ENCODE measurements around the gene RAB5IF.
A peak's percentile ranks its signal among the peaks of the same experiment; 100 is the strongest.
"Not testable (repeated sequence)": the region's sequence is repeated elsewhere in the genome, so short reads cannot be mapped to it uniquely, and the experiment has no call there.

The RAB5IF gene, protein sequence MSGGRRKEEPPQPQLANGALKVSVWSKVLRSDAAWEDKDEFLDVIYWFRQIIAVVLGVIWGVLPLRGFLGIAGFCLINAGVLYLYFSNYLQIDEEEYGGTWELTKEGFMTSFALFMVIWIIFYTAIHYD

DNA sequence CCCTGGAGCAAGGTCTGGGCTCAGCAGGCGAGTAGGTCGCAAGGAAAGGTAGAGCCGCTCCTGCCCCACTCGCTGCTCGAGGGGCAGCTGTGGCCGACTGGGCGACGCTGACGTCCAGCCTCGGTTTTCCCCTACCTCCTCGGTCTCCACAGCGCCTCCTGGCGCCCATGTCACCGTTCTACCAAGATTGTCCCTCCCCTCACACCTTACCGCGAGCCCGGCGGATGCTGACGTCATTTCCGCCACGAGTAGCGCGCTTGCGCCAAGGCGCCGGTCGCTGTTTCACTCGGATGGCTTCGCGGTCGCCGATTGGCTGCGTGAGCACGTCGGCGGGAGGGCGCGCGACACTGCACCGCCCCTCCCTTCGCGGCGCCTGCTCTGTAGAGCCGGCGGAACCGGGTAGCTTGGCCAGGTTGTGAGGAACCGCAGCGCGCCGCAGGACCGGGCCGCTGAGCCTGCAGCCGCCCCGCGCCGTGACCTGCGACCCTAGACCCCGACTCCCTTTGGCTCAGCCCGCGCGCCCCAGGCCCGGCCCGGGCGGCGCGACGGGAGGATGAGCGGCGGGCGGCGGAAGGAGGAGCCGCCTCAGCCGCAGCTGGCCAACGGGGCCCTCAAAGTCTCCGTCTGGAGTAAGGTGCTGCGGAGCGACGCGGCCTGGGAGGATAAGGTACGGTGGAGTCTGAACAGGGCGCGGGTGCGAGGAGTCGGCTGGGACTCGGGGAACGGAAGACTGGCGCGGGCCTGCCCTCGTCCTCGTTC, at the start of gene RAB5IF:
Gene RAB5IF (plus strand): TSS at position 381 of the 759 bp plus-strand sequence. CDS start 173 bp downstream, at position 554.
- Mint-ChIP-seq H3K4me3 (peak within 1 kb of the TSS; percentile 99), H3K27ac (peak within 1 kb of the TSS; percentile 98), H3K36me3 (no peaks in the 10 kb centered on the region), H3K9me3 (no peaks in the 10 kb centered on the region), H3K27me3 (no peaks in the 10 kb centered on the region), H3K4me1 (peaks cover 26% of the 10 kb centered on the region)

DNA sequence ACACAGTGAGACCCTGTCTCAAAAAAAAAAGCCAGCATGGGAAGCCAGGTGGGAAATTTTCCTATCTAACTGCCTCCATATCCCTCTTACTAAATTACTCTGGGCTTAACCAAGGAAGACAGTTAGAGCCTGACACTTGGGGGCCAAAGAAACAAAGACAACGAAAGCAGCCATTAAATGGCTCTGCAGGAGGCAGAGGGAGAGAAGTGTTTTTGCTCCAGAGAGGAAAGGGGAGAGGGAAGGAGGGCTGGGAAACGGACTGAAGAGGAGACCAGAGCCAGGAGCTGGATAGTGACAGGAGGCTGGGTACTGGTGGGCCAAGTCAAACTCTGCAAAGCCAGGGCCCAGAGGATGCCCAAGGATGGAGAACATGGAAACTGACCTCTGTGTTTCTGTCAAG, 42.9 kb upstream of the RAB5IF start:
- Mint-ChIP-seq H3K4me3 (no peak overlapping the region), H3K9me3 (no peaks in the 10 kb centered on the region), H3K27ac (no peak overlapping the region), H3K27me3 (no peaks in the 10 kb centered on the region), H3K36me3 (peaks cover 2% of the 10 kb centered on the region), H3K4me1 (peaks cover 4% of the 10 kb centered on the region)

DNA sequence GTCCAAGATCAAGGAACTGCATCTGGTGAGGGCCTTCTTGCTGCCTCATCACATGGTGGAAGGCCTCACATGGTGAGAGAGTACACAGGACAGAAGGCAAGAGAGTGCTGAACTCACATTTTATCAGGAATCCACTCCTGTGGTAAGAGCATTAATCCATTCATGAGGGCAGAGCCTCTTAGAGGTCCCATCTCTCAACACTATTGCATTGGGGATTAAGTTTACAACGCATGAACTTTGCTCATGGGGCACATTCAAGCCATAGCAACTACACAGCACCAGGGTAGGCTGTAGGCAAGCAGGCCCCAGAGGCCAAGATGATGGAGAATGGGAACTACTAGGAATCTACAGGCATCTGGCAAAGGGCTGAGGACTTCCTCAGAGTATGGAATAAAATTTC, 42.2 kb upstream of the RAB5IF start:
- no peaks in the 10 kb centered on the region for H3K27me3 Mint-ChIP-seq
- no peak overlapping the region for H3K27ac Mint-ChIP-seq
- H3K4me3 Mint-ChIP-seq = no peak overlapping the region
- peaks cover 2% of the 10 kb centered on the region for H3K36me3 Mint-ChIP-seq
- no peaks in the 10 kb centered on the region for H3K9me3 Mint-ChIP-seq
- H3K4me1 Mint-ChIP-seq = peaks cover 4% of the 10 kb centered on the region

DNA sequence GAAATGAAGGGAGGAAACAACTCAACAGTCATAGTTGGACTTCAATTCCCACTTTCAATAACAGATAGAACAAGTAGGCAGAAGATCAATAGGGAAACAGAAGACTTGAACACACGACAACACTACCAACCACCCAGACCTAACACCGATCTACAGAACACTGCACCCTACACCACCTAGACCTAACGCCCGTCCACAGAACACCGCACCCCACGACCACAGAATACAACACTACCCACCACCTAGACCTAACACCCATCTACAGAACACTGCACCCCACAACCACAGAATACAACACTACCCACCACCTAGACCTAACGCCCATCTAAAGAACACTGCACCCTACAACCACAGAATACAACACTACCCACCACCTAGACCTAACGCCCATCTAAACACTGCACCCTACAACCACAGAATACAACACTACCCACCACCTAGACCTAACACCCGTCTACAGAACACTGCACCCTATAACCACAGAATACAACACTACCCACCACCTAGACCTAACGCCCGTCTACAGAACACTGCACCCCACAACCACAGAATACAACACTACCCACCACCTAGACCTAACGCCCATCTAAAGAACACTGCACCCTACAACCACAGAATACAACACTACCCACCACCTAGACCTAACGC, 41.4 kb upstream of the RAB5IF start:
- H3K27me3 Mint-ChIP-seq, H3K4me1 Mint-ChIP-seq, H3K27ac Mint-ChIP-seq, H3K36me3 Mint-ChIP-seq, H3K9me3 Mint-ChIP-seq, H3K4me3 Mint-ChIP-seq: not testable (repeated sequence)

DNA sequence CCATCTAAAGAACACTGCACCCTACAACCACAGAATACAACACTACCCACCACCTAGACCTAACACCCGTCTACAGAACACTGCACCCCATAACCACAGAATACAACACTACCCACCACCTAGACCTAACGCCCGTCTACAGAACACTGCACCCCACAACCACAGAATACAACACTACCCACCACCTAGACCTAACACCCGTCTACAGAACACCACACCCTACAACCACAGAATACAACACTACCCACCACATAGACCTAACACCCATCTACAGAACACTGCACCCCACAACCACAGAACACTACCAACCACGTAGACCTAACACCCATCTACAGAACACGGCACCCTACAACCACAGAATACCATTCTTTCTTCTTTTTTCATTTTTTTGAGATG, 40.9 kb upstream of the RAB5IF start:
- not testable (repeated sequence) for H3K4me1 Mint-ChIP-seq, H3K36me3 Mint-ChIP-seq, H3K4me3 Mint-ChIP-seq, H3K27me3 Mint-ChIP-seq, H3K9me3 Mint-ChIP-seq
- H3K27ac Mint-ChIP-seq = peak overlapping the region; percentile 9

DNA sequence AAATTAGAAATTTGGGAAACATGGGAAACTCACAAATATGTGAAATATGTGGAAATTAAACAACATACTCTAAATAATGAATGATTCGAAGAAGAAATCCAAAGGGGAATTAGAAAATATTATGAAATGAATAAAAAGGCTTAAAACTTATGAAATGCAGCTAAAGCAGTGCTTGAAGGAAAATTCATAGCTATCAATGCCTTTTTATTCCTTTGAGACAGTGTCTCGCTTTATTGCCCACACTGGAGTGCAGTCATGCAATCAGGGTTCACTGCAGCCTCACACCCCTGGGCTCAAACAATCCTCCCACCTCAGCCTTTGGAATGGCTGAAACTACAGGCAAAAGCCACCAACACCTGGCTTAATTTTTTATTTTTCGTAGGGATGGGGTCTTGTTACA, 40.1 kb upstream of the RAB5IF start:
- H3K4me1 Mint-ChIP-seq = peaks cover 4% of the 10 kb centered on the region
- no peak overlapping the region for H3K27ac Mint-ChIP-seq
- no peaks in the 10 kb centered on the region for H3K27me3 Mint-ChIP-seq
- peaks cover 2% of the 10 kb centered on the region for H3K36me3 Mint-ChIP-seq
- no peak overlapping the region for H3K4me3 Mint-ChIP-seq
- H3K9me3 Mint-ChIP-seq = no peaks in the 10 kb centered on the region

DNA sequence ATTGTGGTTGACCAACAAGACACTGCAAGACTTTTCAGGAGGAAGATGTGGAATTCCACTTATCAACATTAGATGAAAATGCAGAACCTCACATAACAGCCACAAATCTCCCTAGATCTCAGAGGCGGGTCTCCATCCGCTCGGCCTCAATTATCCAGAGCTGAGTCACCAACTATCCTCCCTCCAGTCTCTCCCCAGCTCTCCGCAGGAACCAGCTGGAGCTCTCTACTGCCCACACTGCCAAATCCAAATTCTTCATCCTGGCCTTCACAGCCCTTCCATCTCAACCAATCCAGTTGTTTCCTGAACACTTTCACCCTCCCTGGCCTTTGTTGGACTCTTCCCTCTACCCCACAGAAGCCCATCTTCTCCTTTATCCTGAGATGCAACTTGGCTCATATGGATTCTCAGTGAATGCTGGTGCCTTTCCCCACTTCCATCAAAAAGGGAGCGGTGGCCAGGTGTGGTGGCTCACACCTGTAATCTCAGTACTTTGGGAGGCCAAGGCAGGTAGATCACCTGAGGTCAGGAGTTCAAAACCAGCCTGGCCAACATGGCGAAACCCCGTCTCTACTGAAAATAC, 35.6 kb upstream of the RAB5IF start:
- peaks cover 20% of the 10 kb centered on the region for H3K4me1 Mint-ChIP-seq
- H3K9me3 Mint-ChIP-seq = no peaks in the 10 kb centered on the region
- no peaks in the 10 kb centered on the region for H3K27me3 Mint-ChIP-seq
- H3K27ac Mint-ChIP-seq = peak overlapping the region; percentile 76
- no peak overlapping the region for H3K4me3 Mint-ChIP-seq
- H3K36me3 Mint-ChIP-seq = peaks cover 4% of the 10 kb centered on the region

DNA sequence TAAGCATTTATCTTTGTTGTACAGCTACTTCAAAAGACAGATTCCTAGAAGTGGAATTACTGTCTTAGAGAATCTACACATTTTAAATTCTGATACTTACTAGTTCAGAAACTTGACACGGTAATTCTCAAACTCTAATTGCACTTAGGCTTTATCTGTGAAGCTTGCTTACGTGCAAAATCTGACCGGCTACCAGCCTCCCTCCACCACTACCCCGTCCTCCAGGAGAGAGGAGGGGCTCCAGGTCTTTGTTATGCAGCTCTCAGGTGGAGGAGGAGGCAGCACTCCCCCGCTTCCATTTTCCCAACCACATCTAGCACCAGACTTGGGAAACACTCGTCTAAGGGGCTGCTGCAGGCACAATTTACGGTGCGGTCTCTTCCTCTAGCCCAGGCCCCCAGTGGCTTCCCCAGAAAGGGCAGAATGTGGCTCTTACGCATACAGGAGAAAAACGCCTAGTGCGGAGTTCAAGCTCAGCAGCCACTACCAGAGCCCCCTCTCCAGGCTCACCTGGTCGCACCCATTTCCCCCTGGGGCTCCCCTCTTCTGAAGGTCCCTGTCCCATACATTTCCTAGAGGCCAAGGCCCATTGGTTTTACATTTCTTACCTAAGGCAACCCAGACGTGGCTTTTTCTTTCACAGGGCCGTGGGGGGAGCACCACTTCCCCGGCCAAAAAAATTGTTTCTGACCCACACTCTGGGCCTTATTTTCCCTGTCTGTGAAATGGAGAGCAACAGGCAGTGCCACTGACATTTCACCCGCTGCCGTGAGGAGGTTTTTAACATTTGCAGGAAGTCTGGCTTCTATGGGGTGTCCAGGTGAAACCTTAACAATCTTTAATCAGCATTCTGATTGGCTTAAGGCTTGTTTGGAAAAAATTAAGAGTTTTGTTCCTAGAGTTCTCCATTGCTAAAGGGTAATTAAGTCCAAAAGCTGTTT, 33.7 kb upstream of the RAB5IF start:
- H3K27ac Mint-ChIP-seq = peak overlapping the region; percentile 99
- no peaks in the 10 kb centered on the region for H3K27me3 Mint-ChIP-seq
- peak overlapping the region; percentile 95 for H3K4me3 Mint-ChIP-seq
- H3K9me3 Mint-ChIP-seq = no peaks in the 10 kb centered on the region
- peaks cover 37% of the 10 kb centered on the region for H3K4me1 Mint-ChIP-seq
- H3K36me3 Mint-ChIP-seq = peaks cover 2% of the 10 kb centered on the region

DNA sequence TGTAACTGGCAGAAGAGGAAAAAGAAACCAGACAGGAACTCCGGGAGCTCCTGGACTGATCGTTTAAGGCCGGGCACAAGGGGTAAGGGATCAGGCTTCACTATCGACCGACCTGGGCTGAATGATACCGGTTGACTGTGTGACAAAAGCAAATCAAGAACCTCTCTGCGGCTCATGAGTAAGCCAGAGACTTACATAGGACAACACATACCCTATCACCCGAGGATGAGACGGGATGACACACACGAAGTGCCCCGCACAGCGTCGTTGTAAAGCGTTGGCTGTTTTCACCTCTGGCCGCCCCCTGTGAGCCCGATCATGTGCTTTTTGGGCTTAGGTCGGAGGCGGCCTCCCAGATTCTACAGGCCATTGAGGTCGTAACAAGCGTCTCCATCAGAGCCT, 32.9 kb upstream of the RAB5IF start:
- peak overlapping the region; percentile 95 for H3K4me3 Mint-ChIP-seq
- no peaks in the 10 kb centered on the region for H3K27me3 Mint-ChIP-seq
- H3K4me1 Mint-ChIP-seq = peaks cover 37% of the 10 kb centered on the region
- H3K36me3 Mint-ChIP-seq = peaks cover 2% of the 10 kb centered on the region
- peak overlapping the region; percentile 99 for H3K27ac Mint-ChIP-seq
- H3K9me3 Mint-ChIP-seq = no peaks in the 10 kb centered on the region

DNA sequence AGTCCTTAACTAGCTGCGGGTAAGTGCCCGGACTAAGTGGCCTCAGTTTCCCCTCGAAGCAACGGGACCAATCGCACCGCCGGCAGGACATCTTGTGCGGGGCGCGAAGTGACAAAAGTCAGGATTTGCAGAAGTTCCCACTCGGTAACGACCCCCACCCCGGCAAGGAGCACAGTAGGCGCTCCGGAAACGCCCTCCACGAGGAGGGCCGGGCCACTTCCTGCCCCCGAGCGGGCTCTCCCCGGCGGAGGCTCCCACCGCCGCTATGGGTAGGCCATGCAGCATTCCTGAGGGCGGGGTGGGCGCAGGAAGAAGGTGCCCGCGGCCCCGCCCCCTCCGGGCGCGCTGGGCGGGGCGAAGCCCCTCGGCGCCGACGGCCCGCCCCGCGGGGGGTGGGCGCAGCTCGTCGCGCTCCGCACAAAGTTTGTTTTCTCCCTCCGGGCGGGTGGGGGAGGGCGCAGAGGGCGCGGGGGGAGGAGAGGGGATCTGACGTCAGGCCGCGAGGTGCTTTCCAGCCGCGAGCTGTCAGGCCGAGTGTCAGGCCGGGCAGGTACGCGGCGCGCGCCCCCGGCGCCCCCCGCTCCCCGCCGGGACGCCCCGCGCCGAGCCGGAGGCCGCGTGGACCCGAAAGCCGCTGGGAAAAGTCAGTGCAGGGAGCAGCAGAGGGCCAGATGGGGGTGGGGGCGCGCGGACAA, 32.3 kb upstream of the RAB5IF start, which contains the start of gene TGIF2:
Gene TGIF2 (plus strand): TSS at position 495 of the 695 bp plus-strand sequence. CDS start 5,178 bp downstream, outside the sequence.
- no peaks in the 10 kb centered on the region for H3K27me3 Mint-ChIP-seq
- peaks cover 37% of the 10 kb centered on the region for H3K4me1 Mint-ChIP-seq
- peak within 1 kb of the TSS; percentile 100 for H3K27ac Mint-ChIP-seq
- peak within 1 kb of the TSS; percentile 100 for H3K4me3 Mint-ChIP-seq
- H3K9me3 Mint-ChIP-seq = no peaks in the 10 kb centered on the region
- peaks cover 2% of the 10 kb centered on the region for H3K36me3 Mint-ChIP-seq

DNA sequence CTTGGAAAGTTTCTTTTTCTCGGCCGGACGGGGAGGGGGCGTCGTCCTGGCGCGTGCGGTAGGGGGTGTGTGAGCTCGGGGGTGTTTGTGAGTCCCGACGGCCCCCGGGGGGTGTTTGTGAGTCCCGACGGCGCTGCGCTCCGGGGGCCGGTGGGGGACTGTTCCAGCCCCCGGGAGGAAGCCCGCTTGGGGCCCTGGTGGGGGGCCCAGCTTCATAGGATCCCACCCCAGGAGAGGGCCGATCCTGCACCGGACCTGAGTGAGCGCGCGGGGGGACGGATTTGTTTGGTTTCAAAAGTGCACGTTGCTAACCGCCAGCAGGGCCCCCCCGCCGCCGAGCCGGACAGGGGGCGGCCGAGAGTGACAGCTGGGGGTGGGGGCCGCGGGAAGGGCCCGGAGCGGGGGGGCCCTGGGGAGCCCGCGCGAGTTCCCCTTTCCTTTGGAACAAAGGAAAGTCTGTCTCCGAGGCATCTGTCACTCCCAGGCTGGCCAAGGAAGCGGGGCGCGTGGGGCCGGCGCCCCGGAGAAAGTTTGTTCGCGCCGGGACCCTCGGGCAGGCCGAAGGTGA, 31.7 kb upstream of the RAB5IF start:
- H3K4me1 Mint-ChIP-seq = peaks cover 37% of the 10 kb centered on the region
- no peaks in the 10 kb centered on the region for H3K27me3 Mint-ChIP-seq
- no peaks in the 10 kb centered on the region for H3K9me3 Mint-ChIP-seq
- peak overlapping the region; percentile 100 for H3K4me3 Mint-ChIP-seq
- peaks cover 2% of the 10 kb centered on the region for H3K36me3 Mint-ChIP-seq
- H3K27ac Mint-ChIP-seq = peak overlapping the region; percentile 77

DNA sequence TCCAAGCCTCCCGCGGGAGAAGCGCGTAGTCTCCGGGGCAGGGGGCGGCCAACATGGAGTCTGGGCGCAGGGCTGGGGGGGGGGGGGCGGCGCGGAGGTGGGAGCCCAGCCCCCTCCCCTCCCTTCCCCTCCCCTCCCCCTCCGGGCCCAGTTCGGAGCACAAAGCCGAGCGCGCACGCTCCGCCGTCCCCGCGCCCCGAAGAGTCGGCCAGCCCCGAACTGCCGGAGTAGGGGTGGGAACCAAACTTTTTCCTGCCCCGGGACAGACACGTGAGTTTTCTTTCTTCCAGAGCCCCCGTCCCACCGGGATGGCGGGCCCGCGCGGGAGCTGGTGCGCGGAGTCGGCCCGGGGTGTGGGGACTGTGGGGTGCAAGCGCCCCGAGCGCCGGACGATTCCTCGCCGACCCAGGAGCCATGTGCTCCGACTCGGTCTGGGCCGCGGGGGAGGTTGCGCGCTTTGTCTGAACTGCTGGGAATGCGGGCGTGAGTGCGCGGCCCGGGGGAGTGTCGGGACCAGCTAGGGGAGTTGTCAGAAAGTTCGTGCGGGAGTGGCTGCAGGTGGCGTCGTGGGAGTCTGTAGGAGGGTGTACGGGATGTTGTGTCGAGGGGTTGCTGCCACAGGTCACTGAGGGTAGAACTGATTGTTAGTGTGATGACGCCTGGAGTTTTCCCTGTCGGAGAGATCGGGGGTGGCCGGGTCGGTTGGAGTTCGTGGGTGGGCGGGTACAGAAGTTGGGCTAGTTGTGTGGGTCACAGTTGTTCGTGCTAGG, 31.0 kb upstream of the RAB5IF start:
- no peaks in the 10 kb centered on the region for H3K27me3 Mint-ChIP-seq
- peaks cover 37% of the 10 kb centered on the region for H3K4me1 Mint-ChIP-seq
- peak overlapping the region; percentile 100 for H3K27ac Mint-ChIP-seq
- peaks cover 2% of the 10 kb centered on the region for H3K36me3 Mint-ChIP-seq
- H3K9me3 Mint-ChIP-seq = no peaks in the 10 kb centered on the region
- peak overlapping the region; percentile 100 for H3K4me3 Mint-ChIP-seq

DNA sequence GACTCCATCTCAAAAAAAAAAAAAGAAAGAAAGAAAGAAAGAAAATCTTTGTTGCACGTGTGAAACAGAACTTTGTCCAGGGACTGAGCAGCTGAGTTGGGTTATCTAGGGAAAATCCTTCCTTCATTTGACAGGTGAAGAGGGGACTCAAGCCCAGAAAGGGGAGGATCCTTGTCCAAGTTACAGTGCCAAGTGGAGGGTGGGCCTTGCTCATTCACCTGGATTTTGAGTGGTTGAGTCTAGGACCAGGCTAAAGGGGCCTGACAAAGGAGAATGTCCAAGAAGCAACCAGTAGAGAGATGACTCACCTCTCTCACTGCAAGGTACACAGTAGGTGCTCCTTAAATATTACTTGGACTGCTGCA, 29.5 kb upstream of the RAB5IF start:
- Mint-ChIP-seq H3K4me1 (peaks cover 44% of the 10 kb centered on the region), H3K9me3 (no peaks in the 10 kb centered on the region), H3K4me3 (peak overlapping the region; percentile 100), H3K27ac (no peak overlapping the region), H3K27me3 (no peaks in the 10 kb centered on the region), H3K36me3 (peaks cover 7% of the 10 kb centered on the region)
